GM23338 (cell line): Measurements from ENCODE around the gene TSPAN7. TPM values are rescaled to one million over a fixed set of nuclear protein-coding genes. Genes with fewer than 3 reads are reported as not detected.

Experiments used
- ATAC-seq: fragments of 200-7000 bp; cut with Tn5 transposase; 3 replicates; pipeline ENCODE4 v1.9.1; 2020
- DNase-seq: peaks from one replicate; pipeline ENCODE4 v3.0.0-alpha.2; 2015; ENCODE audit warnings: low spot score
- H2AFZ ChIP-seq: fragments of 200-600 bp; sonication (generic); 2 replicates; pipeline ENCODE4 v1.8.0; 2016; ENCODE audit warnings: antibody characterized with exemption, mild to moderate bottlenecking, moderate library complexity
- H3F3A ChIP-seq: fragments of 200-600 bp; sonication (generic); replicated peaks from 2 replicates; pipeline ENCODE4 v1.8.0; 2017; ENCODE audit warnings: antibody characterized with exemption, mixed run types, low read depth
- H3K27ac ChIP-seq: fragments of 200-600 bp; sonication (generic); 2 replicates; pipeline ENCODE4 v1.6.1; 2016; ENCODE audit warnings: low read depth
- H3K27me3 ChIP-seq: fragments of 200-600 bp; sonication (generic); 2 replicates; pipeline ENCODE4 v1.8.0; 2016; ENCODE audit warnings: mild to moderate bottlenecking, mixed run types, moderate library complexity; ENCODE audit not compliant: insufficient read depth
- H3K36me3 ChIP-seq: fragments of 200-600 bp; sonication (generic); 2 replicates; pipeline ENCODE4 v1.8.0; 2016; ENCODE audit warnings: mild to moderate bottlenecking; ENCODE audit not compliant: insufficient read depth
- H3K4me1 ChIP-seq: fragments of 200-600 bp; sonication (generic); 2 replicates; pipeline ENCODE4 v1.8.0; 2016; ENCODE audit warnings: mild to moderate bottlenecking, moderate library complexity; ENCODE audit not compliant: insufficient read depth
- H3K4me2 ChIP-seq: fragments of 200-600 bp; sonication (generic); 2 replicates; pipeline ENCODE4 v1.7.1; 2017; ENCODE audit warnings: mixed run types
- H3K4me3 ChIP-seq: fragments of 200-600 bp; sonication (generic); 2 replicates; pipeline ENCODE4 v1.6.1; 2016; ENCODE audit warnings: mixed run types
- H3K79me2 ChIP-seq: fragments of 200-600 bp; sonication (generic); replicated peaks from 2 replicates; pipeline ENCODE4 v1.8.0; 2017; ENCODE audit warnings: mild to moderate bottlenecking; ENCODE audit not compliant: insufficient read depth
- H3K9me2 ChIP-seq: fragments of 200-600 bp; sonication (generic); 2 replicates; pipeline ENCODE4 v1.8.0; 2017; ENCODE audit not compliant: insufficient read depth
- H4K20me1 ChIP-seq: fragments of 200-600 bp; sonication (generic); replicated peaks from 2 replicates; pipeline ENCODE4 v1.8.0; 2017; ENCODE audit warnings: mild to moderate bottlenecking; ENCODE audit not compliant: insufficient read depth
- H3K27ac Mint-ChIP-seq: 2 replicates; pipeline ENCODE4 v1.8.0; 2020; ENCODE audit warnings: inconsistent platforms, mild to moderate bottlenecking, moderate library complexity, mixed read lengths
- H3K27me3 Mint-ChIP-seq: 3 replicates; pipeline ENCODE4 v1.8.0; 2022; ENCODE audit warnings: low read depth, mild to moderate bottlenecking, moderate library complexity, mixed read lengths, inconsistent platforms; ENCODE audit not compliant: insufficient read depth, poor library complexity
- H3K36me3 Mint-ChIP-seq: 3 replicates; pipeline ENCODE4 v1.8.0; 2021; ENCODE audit warnings: low read depth, mild to moderate bottlenecking, inconsistent platforms, moderate library complexity, mixed read lengths
- H3K4me1 Mint-ChIP-seq: 3 replicates; pipeline ENCODE4 v1.8.0; 2020; ENCODE audit warnings: mild to moderate bottlenecking, inconsistent platforms, mixed read lengths
- H3K4me3 Mint-ChIP-seq: 3 replicates; pipeline ENCODE4 v1.8.0; 2021; ENCODE audit warnings: moderate library complexity, mild to moderate bottlenecking, inconsistent platforms, mixed read lengths
- H3K9me3 Mint-ChIP-seq: 3 replicates; pipeline ENCODE4 v1.8.0; 2020; ENCODE audit warnings: moderate library complexity, mild to moderate bottlenecking, inconsistent platforms, mixed read lengths
- CREB1 ChIP-seq: fragments of 250-450 bp; sonication (Bioruptor Pico); IDR thresholded peaks from 2 replicates; pipeline ENCODE4 v1.5.0; 2020; ENCODE audit warnings: low read depth, mild to moderate bottlenecking, moderate library complexity
- CTCF ChIP-seq, 2 experiments: fragments of 200-600 bp in 1 of 2; sonication (generic) in 1 of 2; conservative IDR thresholded peaks; 2 replicates each; pipeline versions ENCODE4 v1.5.1 to v1.6.1; 2016 to 2017; ENCODE audit warnings: antibody characterized with exemption in 2 of 2, low read depth in 2 of 2, mild to moderate bottlenecking in 2 of 2, moderate library complexity in 1 of 2
- ETS1 ChIP-seq: IDR thresholded peaks from 2 replicates; pipeline ENCODE4 v1.6.1; 2016; ENCODE audit warnings: antibody characterized with exemption
- EZH2phosphoT487 ChIP-seq: fragments of 200-600 bp; sonication (generic); IDR thresholded peaks from one replicate; pipeline ENCODE4 v1.8.1; 2018; ENCODE audit warnings: antibody characterized with exemption; ENCODE audit not compliant: unreplicated experiment
- JUNB ChIP-seq: IDR thresholded peaks from one replicate; pipeline ENCODE4 v1.6.1; 2016; ENCODE audit warnings: antibody characterized with exemption; ENCODE audit not compliant: unreplicated experiment
- NANOG ChIP-seq: IDR thresholded peaks from 2 replicates; pipeline ENCODE4 v1.6.1; 2016; ENCODE audit warnings: antibody characterized with exemption, borderline replicate concordance
- REST ChIP-seq: IDR thresholded peaks from one replicate; pipeline ENCODE4 v1.6.1; 2018; ENCODE audit warnings: antibody characterized with exemption; ENCODE audit not compliant: unreplicated experiment
- STAT1 ChIP-seq: IDR thresholded peaks from one replicate; pipeline ENCODE4 v1.6.1; 2016; ENCODE audit warnings: antibody characterized with exemption; ENCODE audit not compliant: unreplicated experiment
- ZNF114 ChIP-seq: fragments of 250-450 bp; sonication (Bioruptor Pico); IDR thresholded peaks from 2 replicates; pipeline ENCODE4 v1.5.0; 2020; ENCODE audit warnings: mild to moderate bottlenecking, moderate library complexity
- ZNF331 ChIP-seq: fragments of 250-450 bp; sonication (Bioruptor Pico); IDR thresholded peaks from 2 replicates; pipeline ENCODE4 v1.5.0; 2020; ENCODE audit warnings: low read depth, mild to moderate bottlenecking, moderate library complexity
- polyA plus RNA-seq: library from polyadenylated mRNA; unstranded; fragments of >200 nt; fragmentation: Nextera tagmentation; extraction: Ambion mirVana; gene quantifications from 2 replicates; pipeline ENCODE4 v1.2.1, GENCODE V29; 2016
- total RNA-seq: library from RNA; depleted of rRNA; stranded (reverse); fragments of >200 nt; shearing (Covaris generic); gene quantifications from 2 replicates; pipeline ENCODE4 v1.2.3, GENCODE V29; 2014

TSPAN7 gene
- total and polyA plus RNA-seq, 2 experiments from 2014 or later: 7.2 to 11.5 TPM

- peaks cover 2% of the 10 kb centered on the region for H3K27me3 Mint-ChIP-seq
- H3K4me3 ChIP-seq: no peak overlapping the region
Observed at GRCh38 chrX:38668771-38669170, 107.4 kb downstream of the TSPAN7 start.

GRCh38 chrX:38669428-38669827 is 108.1 kb downstream of the TSPAN7 start:
- Histone ChIP-seq H3K27me3 (no peaks in the 10 kb centered on the region), H3K36me3 (no peaks in the 10 kb centered on the region), H2AFZ (no peak overlapping the region), H3K79me2 (no peaks in the 10 kb centered on the region), H3K4me1 (no peaks in the 10 kb centered on the region), H4K20me1 (no peaks in the 10 kb centered on the region), H3K4me3 (no peak overlapping the region), H3K9me2 (no peaks in the 10 kb centered on the region), H3K27ac (no peak overlapping the region), H3F3A (no peaks in the 10 kb centered on the region), H3K4me2 (no peak overlapping the region)
- H3K9me3 Mint-ChIP-seq: no peaks in the 10 kb centered on the region
- peaks cover 2% of the 10 kb centered on the region for H3K27me3 Mint-ChIP-seq
- TF ChIP-seq STAT1: no peak
- ATAC-seq (no peak), DNase-seq (no peak)
- no peak overlapping the region for H3K4me3 Mint-ChIP-seq
- no peaks in the 10 kb centered on the region for H3K36me3 Mint-ChIP-seq
- H3K4me1 Mint-ChIP-seq: no peaks in the 10 kb centered on the region
- H3K27ac Mint-ChIP-seq: no peak overlapping the region

More at GRCh38 chrX:38668771-38669170, 107.4 kb downstream of the TSPAN7 start:
- TF ChIP-seq EZH2phosphoT487: no peak
- TF ChIP-seq NANOG: no peak
- no peak for TF ChIP-seq CTCF (conservative IDR thresholded peaks at IDR 0.05; ENCODE audit: low read depth in 2 of 2)
- no peak for TF ChIP-seq CREB1 (CRISPR knock-in tag)
- TF ChIP-seq STAT1: no peak
- no peak for TF ChIP-seq ETS1
- TF ChIP-seq ZNF114 (CRISPR knock-in tag): no peak
- TF ChIP-seq JUNB: no peak
- TF ChIP-seq ZNF331: no peak
- no peak for ATAC-seq
- no peaks in the 10 kb centered on the region for H3K9me2 ChIP-seq
- DNase-seq: no peak
- no peak overlapping the region for H3K4me3 Mint-ChIP-seq
- H3K4me1 Mint-ChIP-seq: no peaks in the 10 kb centered on the region
- H3K36me3 Mint-ChIP-seq: no peaks in the 10 kb centered on the region
- H3K9me3 Mint-ChIP-seq: no peaks in the 10 kb centered on the region
- H2AFZ ChIP-seq: no peak overlapping the region
- no peaks in the 10 kb centered on the region for H3K4me1 ChIP-seq
- H3K4me2 ChIP-seq: no peak overlapping the region
- H3K36me3 ChIP-seq: no peaks in the 10 kb centered on the region
- H3F3A ChIP-seq: no peaks in the 10 kb centered on the region
- H3K79me2 ChIP-seq: no peaks in the 10 kb centered on the region
- no peaks in the 10 kb centered on the region for H4K20me1 ChIP-seq
- H3K27ac ChIP-seq: no peak overlapping the region
- no peaks in the 10 kb centered on the region for H3K27me3 ChIP-seq
- H3K27ac Mint-ChIP-seq: no peak overlapping the region

- no peak overlapping the region for H3K4me3 Mint-ChIP-seq
- H3K9me2 ChIP-seq: no peaks in the 10 kb centered on the region
- no peaks in the 10 kb centered on the region for H3K79me2 ChIP-seq
- no peak overlapping the region for H3K27ac Mint-ChIP-seq
- no peaks in the 10 kb centered on the region for H3K36me3 ChIP-seq
- H3K4me1 Mint-ChIP-seq: no peaks in the 10 kb centered on the region
- H3K4me3 ChIP-seq: no peak overlapping the region
- peaks cover 2% of the 10 kb centered on the region for H3K27me3 Mint-ChIP-seq
- H3K27ac ChIP-seq: no peak overlapping the region
- H3K9me3 Mint-ChIP-seq: no peaks in the 10 kb centered on the region
- no peak for DNase-seq
- no peaks in the 10 kb centered on the region for H4K20me1 ChIP-seq
- no peak overlapping the region for H3K4me2 ChIP-seq
- ATAC-seq: no peak
- no peaks in the 10 kb centered on the region for H3K36me3 Mint-ChIP-seq
- no peaks in the 10 kb centered on the region for H3K27me3 ChIP-seq
- no peaks in the 10 kb centered on the region for H3F3A ChIP-seq
- H3K4me1 ChIP-seq: no peaks in the 10 kb centered on the region
- no peak overlapping the region for H2AFZ ChIP-seq
- TF ChIP-seq CTCF (conservative IDR thresholded peaks at IDR 0.05; ENCODE audit: low read depth in 2 of 2) (no peak), ETS1 (no peak), REST (no peak), NANOG (no peak), STAT1 (no peak)
Observed at GRCh38 chrX:38672646-38673045, 111.3 kb downstream of the TSPAN7 start.
